ENCODE results near the gene PAPOLA.

PAPOLA gene

DNA sequence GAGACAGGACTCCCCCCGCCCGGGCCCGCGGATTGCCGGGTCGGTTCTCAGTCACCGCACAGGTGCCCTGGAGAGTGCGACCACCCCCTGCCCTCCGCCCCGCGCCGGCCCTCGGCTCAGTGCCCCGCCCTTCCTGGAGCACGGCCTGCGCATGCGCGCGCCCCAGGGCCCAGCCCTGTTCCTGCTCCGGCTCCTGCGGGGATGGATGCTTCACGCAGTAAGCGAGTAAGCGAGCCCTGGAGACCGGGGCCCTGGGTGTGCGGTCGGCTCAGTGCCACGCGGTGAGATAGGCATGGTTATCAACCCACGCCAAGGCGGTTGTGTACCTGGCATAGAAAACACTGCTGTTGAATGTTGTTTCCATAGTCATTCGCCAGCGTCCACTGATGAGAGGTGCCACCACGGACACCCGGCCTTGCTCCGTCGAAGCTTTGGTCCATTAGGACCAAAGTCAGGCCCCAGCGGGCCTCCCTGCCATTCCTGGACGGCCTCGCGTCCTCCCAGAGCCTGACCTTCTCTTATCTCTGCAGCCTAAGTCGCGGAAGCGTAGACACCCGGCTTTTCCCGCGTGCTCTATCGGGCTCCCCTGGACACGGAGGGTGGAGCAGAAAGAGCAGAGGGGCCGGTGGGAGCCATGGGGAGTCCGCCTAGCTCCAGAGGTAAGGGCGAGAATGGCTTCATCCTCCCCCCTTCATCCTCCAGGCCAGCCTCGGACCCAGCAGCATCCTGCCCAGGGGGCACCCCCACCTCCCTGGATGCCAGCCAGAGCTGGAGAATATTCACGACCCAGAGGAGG, 90.6 kb downstream of the PAPOLA start:
- DNase-seq (ENCODE audit: low spot score), result peak; percentile 85
- TF ChIP-seq, protein P1, sequence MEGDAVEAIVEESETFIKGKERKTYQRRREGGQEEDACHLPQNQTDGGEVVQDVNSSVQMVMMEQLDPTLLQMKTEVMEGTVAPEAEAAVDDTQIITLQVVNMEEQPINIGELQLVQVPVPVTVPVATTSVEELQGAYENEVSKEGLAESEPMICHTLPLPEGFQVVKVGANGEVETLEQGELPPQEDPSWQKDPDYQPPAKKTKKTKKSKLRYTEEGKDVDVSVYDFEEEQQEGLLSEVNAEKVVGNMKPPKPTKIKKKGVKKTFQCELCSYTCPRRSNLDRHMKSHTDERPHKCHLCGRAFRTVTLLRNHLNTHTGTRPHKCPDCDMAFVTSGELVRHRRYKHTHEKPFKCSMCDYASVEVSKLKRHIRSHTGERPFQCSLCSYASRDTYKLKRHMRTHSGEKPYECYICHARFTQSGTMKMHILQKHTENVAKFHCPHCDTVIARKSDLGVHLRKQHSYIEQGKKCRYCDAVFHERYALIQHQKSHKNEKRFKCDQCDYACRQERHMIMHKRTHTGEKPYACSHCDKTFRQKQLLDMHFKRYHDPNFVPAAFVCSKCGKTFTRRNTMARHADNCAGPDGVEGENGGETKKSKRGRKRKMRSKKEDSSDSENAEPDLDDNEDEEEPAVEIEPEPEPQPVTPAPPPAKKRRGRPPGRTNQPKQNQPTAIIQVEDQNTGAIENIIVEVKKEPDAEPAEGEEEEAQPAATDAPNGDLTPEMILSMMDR (IDR thresholded peaks at IDR 0.05; ENCODE audit: extremely low read depth, missing control alignments), result no peak

DNA sequence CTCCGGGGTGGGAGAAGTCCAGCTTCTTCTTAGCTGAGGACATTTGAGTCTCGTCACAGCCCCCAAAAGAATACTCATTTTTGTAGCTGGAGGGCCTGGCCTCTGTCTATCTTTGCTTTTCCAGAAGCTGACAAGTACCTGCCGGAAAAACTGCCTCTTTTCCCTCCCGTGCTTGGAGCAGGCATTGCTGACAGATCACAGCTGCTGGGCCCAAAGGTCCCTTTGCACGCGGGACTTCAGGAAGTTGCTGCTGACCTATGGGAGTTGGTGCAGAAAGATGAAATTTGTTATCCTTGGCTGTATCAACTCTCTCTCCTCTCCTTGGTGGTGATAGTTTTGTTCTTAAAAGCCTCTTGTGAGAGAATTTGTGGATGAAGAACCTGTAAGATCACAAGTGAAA, 92.8 kb downstream of the PAPOLA start:
- DNase-seq (ENCODE audit: low spot score), result no peak
- TF ChIP-seq, protein P1 (IDR thresholded peaks at IDR 0.05; ENCODE audit: extremely low read depth, missing control alignments), result no peak

DNA sequence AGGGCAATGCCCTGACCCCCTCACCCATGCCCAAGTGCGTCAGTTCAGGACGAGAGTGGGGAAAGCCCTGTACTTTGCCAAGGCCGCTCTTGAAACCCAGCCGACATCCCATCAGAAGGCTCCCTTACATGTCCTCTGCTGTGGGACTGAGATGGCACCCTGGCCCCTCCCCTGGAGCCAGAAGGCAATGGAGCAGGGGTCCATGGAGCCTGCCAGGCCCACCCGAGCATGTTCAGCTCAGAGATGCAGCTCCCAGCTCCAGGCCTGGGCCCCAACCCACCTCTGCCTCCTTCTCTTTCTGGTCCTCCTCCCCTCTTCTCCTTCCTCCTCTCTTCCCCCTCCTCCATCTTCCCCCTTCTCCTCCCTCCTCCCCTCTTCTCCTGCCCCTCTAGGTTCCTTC, 95.5 kb downstream of the PAPOLA start:
- no peak for DNase-seq (ENCODE audit: low spot score)
- TF ChIP-seq, protein P1 (IDR thresholded peaks at IDR 0.05; ENCODE audit: extremely low read depth, missing control alignments), result no peak

DNA sequence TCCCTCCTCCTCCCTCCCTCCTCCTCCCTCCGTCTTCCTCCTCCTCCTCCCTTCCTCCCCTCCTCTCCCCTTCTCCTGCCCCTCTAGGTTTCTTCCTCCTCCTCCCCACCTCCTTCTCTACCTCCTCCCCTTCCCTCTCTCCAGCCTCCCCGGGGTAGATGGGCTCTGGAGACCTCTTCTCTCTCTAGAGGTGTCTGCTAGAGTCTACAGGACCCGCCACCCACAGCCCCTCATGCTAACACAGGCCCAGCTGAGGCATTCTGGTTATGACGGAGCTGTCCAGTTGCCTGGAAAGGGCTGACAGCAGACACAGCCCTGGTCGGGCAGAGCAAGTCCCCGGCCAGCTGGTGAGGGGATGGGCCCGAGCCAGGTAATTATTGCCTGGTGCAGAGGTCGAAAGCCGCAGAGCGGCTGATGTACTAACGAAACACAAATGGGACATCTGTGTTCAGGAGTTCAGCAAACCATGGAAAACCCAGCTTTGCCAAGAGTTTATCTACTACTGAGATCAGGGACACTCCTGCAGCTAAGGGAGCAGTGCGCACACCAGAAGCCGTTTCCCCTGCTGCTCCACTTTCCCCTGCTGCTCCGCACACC, 96.2 kb downstream of the PAPOLA start:
- no peak for DNase-seq (ENCODE audit: low spot score)
- TF ChIP-seq, protein P1 (IDR thresholded peaks at IDR 0.05; ENCODE audit: extremely low read depth, missing control alignments), result no peak

DNA sequence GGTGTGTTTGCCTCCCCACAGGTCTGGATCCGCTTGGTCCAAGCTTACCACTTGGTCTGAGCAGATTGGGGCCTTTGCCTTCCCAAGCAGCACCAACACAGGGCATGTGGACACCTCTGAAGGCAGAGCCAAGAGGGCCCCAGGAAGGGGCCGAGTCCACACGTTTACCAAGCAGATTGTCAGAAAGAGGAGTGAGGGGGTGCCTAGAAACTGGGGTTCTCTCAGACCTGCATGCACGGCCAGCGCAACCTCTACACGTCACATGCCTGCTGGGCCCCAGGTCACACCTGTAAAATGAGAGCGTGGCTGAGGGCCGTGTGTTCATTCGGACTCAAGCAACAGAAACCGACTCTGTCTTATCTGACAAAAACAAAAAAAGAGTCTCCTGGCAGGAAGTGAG, 96.9 kb downstream of the PAPOLA start:
- DNase-seq (ENCODE audit: low spot score), result no peak
- TF ChIP-seq, protein P1 (IDR thresholded peaks at IDR 0.05; ENCODE audit: extremely low read depth, missing control alignments), result no peak

DNA sequence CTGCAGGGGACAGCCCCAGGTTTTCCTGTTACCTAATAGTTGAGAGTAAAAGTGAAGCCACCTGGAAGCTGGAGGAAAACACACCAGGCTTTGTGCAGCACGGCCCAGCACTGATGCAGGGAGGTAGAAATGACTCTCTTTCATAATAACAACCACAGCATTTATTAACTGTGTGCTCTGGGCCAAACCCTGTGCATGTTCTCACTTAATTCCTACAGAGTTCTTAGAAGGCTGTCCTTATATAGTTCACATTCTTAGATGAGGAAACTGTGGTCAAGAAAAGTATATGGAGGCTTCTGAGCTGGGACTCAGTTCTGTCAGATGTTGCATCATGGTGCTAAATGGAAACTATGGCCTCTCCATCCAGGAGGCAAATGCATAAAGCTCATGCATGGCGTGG, 100.0 kb downstream of the PAPOLA start:
- DNase-seq (ENCODE audit: low spot score), result no peak
- TF ChIP-seq, protein P1 (IDR thresholded peaks at IDR 0.05; ENCODE audit: extremely low read depth, missing control alignments), result no peak
